ENCODE measurements around the gene AGK.

AGK gene

GRCh38 chr7:141515941-141516340, 35.3 kb upstream of the AGK start:
- DNase-seq (ENCODE audit: low spot score) = no peak
- no peak overlapping the region for H3K4me3 ChIP-seq
- H3K27ac ChIP-seq = no peak overlapping the region
- TF ChIP-seq, protein P1, sequence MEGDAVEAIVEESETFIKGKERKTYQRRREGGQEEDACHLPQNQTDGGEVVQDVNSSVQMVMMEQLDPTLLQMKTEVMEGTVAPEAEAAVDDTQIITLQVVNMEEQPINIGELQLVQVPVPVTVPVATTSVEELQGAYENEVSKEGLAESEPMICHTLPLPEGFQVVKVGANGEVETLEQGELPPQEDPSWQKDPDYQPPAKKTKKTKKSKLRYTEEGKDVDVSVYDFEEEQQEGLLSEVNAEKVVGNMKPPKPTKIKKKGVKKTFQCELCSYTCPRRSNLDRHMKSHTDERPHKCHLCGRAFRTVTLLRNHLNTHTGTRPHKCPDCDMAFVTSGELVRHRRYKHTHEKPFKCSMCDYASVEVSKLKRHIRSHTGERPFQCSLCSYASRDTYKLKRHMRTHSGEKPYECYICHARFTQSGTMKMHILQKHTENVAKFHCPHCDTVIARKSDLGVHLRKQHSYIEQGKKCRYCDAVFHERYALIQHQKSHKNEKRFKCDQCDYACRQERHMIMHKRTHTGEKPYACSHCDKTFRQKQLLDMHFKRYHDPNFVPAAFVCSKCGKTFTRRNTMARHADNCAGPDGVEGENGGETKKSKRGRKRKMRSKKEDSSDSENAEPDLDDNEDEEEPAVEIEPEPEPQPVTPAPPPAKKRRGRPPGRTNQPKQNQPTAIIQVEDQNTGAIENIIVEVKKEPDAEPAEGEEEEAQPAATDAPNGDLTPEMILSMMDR (IDR thresholded peaks at IDR 0.05) = no peak

DNA sequence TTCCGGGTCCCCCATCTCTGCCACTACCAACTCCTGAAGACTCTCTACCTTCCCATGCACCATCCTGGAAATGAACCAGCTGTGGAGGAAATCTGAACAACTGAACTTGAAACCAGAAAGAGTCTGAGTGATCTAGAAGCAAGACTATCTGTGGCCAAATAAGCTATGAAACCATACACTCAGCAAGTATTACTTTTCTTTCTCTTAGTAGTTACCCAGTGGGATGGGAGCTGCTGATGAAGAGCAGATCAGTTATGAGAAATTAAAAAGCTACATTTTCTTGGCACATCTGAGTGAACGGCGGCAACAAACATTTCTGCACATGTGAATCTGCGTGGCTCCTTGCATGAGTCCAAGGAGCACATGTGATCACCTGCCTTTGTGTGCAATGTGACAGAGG, 31.6 kb upstream of the AGK start:
- TF ChIP-seq, protein P1 (IDR thresholded peaks at IDR 0.05) = no peak
- Histone ChIP-seq H3K4me3 (no peak overlapping the region), H3K27ac (no peak overlapping the region)
- DNase-seq (ENCODE audit: low spot score) = no peak

DNA sequence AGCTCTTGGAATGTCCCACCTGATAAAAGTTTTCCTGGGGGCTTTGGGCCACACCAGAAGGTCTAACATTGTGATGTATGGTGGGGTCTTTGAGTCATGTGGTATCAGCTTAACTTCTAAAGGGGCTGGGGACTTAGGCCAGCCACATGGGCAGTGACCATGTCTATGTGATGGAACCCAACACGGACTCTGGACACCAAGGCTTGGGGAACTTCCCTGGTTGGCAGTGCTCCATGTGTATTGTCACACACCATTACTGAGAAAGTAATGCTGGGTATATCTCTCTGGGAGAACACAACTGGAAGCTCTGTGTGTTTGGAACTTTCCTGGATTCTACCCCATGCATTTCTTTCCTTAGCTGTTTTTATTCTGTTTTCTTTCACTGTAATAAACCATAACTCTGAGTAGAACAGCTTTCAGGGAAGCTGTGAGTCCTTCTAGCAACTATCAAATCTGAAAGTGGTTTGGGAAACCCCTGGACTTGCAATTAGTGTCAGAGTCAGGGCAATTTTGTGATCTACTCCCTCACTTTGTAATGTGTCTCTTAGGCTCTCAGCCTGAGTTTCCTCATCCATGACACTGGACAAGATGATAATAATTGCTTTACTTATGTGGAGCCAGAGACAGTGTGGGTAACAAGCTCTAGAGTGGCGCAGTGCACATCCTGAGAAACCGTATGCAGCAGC, 28.4 kb upstream of the AGK start:
- TF ChIP-seq, protein P1 (IDR thresholded peaks at IDR 0.05) = no peak

DNA sequence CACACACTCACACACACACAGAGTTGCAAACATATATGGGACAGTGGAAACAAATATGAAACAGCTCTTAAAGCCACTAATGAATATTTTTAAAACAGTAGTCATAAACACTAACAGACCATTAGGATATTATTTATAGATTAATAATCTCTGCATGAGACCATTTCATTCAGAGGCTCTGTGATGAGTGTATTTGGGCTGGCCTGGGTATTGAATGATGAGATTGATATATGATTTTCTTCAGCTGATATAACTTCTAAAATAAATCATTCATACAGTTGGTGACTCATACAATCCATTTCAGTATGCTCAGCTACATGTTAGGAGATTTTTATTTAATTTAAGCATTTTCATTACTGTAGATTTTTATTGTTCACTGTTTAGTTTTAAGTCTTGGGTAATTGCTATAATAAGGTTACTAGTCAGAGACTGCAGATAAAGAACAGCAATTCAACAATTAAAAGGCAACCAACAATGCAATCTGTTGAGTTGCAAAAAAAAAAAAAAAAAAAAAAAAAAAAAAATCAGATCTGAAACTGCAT, 25.2 kb upstream of the AGK start:
- H3K4me3 ChIP-seq = no peak overlapping the region
- no peak overlapping the region for H3K27ac ChIP-seq
- TF ChIP-seq, protein P1 (IDR thresholded peaks at IDR 0.05) = no peak
- DNase-seq (ENCODE audit: low spot score) = no peak

More for the DNA sequence above, 28.4 kb upstream of the AGK start:
- no peak overlapping the region for H3K4me3 ChIP-seq
- DNase-seq (ENCODE audit: low spot score) = no peak
- H3K27ac ChIP-seq = no peak overlapping the region

DNA sequence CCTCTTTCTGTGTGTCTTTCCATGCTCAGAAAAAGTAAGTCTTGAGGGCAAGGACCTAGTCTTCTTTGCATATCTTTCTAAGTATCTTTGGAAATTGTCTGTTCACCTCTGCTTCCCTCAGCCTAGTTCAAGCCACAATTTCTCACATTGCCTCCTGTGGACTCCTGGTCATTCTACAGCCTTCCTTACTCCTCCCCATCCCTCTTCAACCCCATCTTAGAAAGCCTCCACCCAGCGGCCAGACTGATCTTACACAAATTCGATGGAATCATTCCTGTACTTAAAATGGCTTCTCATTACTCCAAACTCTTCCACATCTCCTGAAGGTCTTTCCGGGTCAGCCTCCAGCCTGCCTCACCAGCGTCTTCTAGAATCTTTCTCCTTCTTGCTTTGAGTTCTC, 24.1 kb upstream of the AGK start:
- Histone ChIP-seq H3K27ac (no peak overlapping the region), H3K4me3 (no peak overlapping the region)
- TF ChIP-seq, protein P1 (IDR thresholded peaks at IDR 0.05) = no peak
- no peak for DNase-seq (ENCODE audit: low spot score)

DNA sequence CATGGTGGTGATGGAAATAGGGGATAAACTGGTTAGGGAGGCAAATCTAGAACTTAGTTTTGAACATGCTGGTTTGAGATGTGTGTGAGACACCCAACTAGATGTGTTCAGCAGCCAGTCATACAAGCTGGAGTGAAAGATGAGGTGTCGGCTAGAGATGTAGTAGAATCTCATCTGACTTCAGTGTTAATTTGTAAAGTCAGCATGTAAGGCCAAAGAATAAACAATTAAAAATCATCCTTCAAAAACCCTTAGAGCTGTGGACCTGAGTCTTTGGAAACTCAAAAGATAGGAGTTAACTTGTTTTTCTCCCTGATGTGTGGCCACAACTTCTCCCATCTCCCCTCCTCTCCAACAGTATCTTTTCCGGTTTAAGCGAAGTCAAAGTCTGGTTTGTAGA, 22.8 kb upstream of the AGK start:
- no peak for DNase-seq (ENCODE audit: low spot score)
- H3K4me3 ChIP-seq = no peak overlapping the region
- no peak overlapping the region for H3K27ac ChIP-seq
- TF ChIP-seq, protein P1 (IDR thresholded peaks at IDR 0.05) = no peak
